HepG2 (cell line): ENCODE measurements around the gene NCMAP. TPM values are rescaled to one million over a fixed set of nuclear protein-coding genes. Genes with fewer than 3 reads are reported as not detected.

Experiments used
- E2F5 ChIP-seq: sonication (generic); formaldehyde crosslinking; conservative IDR thresholded peaks from 2 replicates; pipeline ENCODE4 v1.4.0; 2020; ENCODE audit warnings: missing genetic modification reagents
- ELF3 ChIP-seq: IDR thresholded peaks from 2 replicates; pipeline ENCODE4 v1.6.1; 2016; ENCODE audit warnings: missing genetic modification reagents, missing compliant biosample characterization
- ESRRA ChIP-seq: sonication (generic); formaldehyde crosslinking; IDR thresholded peaks from 2 replicates; pipeline ENCODE4 v1.5.1; 2020; ENCODE audit warnings: mild to moderate bottlenecking, low read depth, missing genetic modification reagents
- HMGXB4 ChIP-seq, 2 experiments: sonication (generic) in 1 of 2; formaldehyde crosslinking in 1 of 2; IDR thresholded peaks; 2 replicates each; pipeline versions ENCODE4 v1.4.0 to v1.6.1; 2018 to 2020; ENCODE audit warnings: missing genetic modification reagents in 2 of 2, borderline replicate concordance in 1 of 2, low read depth in 1 of 2, mild to moderate bottlenecking in 1 of 2, missing biosample characterization in 1 of 2
- IKZF1 ChIP-seq: fragments of 450-650 bp; IDR thresholded peaks from 2 replicates; pipeline ENCODE4 v1.7.1; 2016
- IRF1 ChIP-seq: sonication (generic); formaldehyde crosslinking; IDR thresholded peaks from 2 replicates; pipeline ENCODE4 v1.4.0; 2020; ENCODE audit warnings: low read depth, mild to moderate bottlenecking, missing genetic modification reagents
- IRF9 ChIP-seq: sonication (generic); formaldehyde crosslinking; IDR thresholded peaks from 2 replicates; pipeline ENCODE4 v1.8.0; 2022; ENCODE audit warnings: missing genetic modification reagents, mild to moderate bottlenecking, borderline replicate concordance
- KDM3A ChIP-seq: IDR thresholded peaks from 2 replicates; pipeline ENCODE4 v1.6.1; 2018; ENCODE audit warnings: low read depth, missing compliant biosample characterization
- MAFG ChIP-seq: sonication (generic); formaldehyde crosslinking; IDR thresholded peaks from 2 replicates; pipeline ENCODE4 v1.5.1; 2020; ENCODE audit warnings: mild to moderate bottlenecking, missing genetic modification reagents
- NKX3-1 ChIP-seq: sonication (generic); formaldehyde crosslinking; IDR thresholded peaks from 2 replicates; pipeline ENCODE4 v1.5.0; 2020; ENCODE audit warnings: missing genetic modification reagents
- ONECUT2 ChIP-seq: sonication (generic); formaldehyde crosslinking; IDR thresholded peaks from 2 replicates; pipeline ENCODE4 v1.4.0; 2020; ENCODE audit warnings: missing genetic modification reagents
- SNAI1 ChIP-seq: sonication (generic); formaldehyde crosslinking; IDR thresholded peaks from 2 replicates; pipeline ENCODE4 v1.5.0; 2020; ENCODE audit warnings: mild to moderate bottlenecking, missing genetic modification reagents, borderline replicate concordance
- TCF7 ChIP-seq: sonication (generic); IDR thresholded peaks from 2 replicates; pipeline ENCODE4 v1.6.1; 2016; ENCODE audit warnings: antibody characterized with exemption, low read depth
- XRCC5 ChIP-seq: fragments of 200-400 bp; formaldehyde crosslinking; optimal IDR thresholded peaks from 2 replicates; pipeline ENCODE3; 2017; ENCODE audit warnings: mild to moderate bottlenecking, low read length
- ZBTB1 ChIP-seq: sonication (generic); formaldehyde crosslinking; IDR thresholded peaks from 2 replicates; pipeline ENCODE4 v1.4.0; 2020; ENCODE audit warnings: missing genetic modification reagents, borderline replicate concordance
- ZNF138 ChIP-seq: sonication (generic); formaldehyde crosslinking; IDR thresholded peaks from 2 replicates; pipeline ENCODE4 v1.5.0; 2020; ENCODE audit warnings: mild to moderate bottlenecking, low read depth, missing genetic modification reagents
- ZNF414 ChIP-seq: sonication (generic); formaldehyde crosslinking; IDR thresholded peaks from 2 replicates; pipeline ENCODE4 v1.5.0; 2020; ENCODE audit warnings: missing genetic modification reagents
- ZNF687 ChIP-seq: sonication (generic); formaldehyde crosslinking; IDR thresholded peaks from 2 replicates; pipeline ENCODE4 v1.5.1; 2020; ENCODE audit warnings: mild to moderate bottlenecking, missing genetic modification reagents, moderate library complexity
- ZNF747 ChIP-seq: sonication (generic); formaldehyde crosslinking; IDR thresholded peaks from 2 replicates; pipeline ENCODE4 v1.8.1; 2023; ENCODE audit warnings: missing genetic modification reagents, mild to moderate bottlenecking, borderline replicate concordance
- ZSCAN22 ChIP-seq: sonication (generic); formaldehyde crosslinking; IDR thresholded peaks from 2 replicates; pipeline ENCODE4 v1.4.0; 2020; ENCODE audit warnings: mild to moderate bottlenecking, missing genetic modification reagents
- polyA plus RNA-seq, 8 experiments: library from polyadenylated mRNA; depleted of rRNA in 3 of 8; stranded (reverse) in 7 of 8; unstranded in 1 of 8; fragments of >200 nt; fragmentation: Illumina TruSeq in 4 of 8; extraction: Trizol in 4 of 8; gene quantifications; 2 replicates each; pipeline versions ENCODE4 v1.2.1 to v1.2.3, GENCODE V29; 2011 to 2016; ENCODE audit warnings: low read depth in 4 of 8, missing spikeins in 1 of 8, mixed read lengths in 1 of 8; ENCODE audit not compliant: insufficient read depth in 1 of 8
- total RNA-seq, 5 experiments: library from RNA; depleted of rRNA; stranded (reverse); fragments of >200 nt; fragmentation: Illumina TruSeq; extraction: Trizol; gene quantifications; 2 replicates each; pipeline ENCODE4 v1.2.3, GENCODE V29; 2016; ENCODE audit warnings: low read depth in 1 of 5

The NCMAP gene
- total and polyA plus RNA-seq, 2 of the 13 experiments (the other 11 are each of a cell fraction or from before 2014, with no cell fraction given) = 2.7 to 20.0 TPM

GRCh38 chr1:24555591-24556413 lies at the start of gene NCMAP (continued):
- TF ChIP-seq E2F5 (CRISPR knock-in tag) = no peak
- peak; percentile 72 for TF ChIP-seq ZNF687 (CRISPR knock-in tag)
- no peak for TF ChIP-seq ZBTB1 (CRISPR knock-in tag)
- no peak for TF ChIP-seq ZNF747 (CRISPR knock-in tag)
- TF ChIP-seq ELF3 (CRISPR knock-in tag) = no peak
- no peak for TF ChIP-seq ONECUT2 (CRISPR knock-in tag)
- no peak for TF ChIP-seq IKZF1
- peak; percentile 20 for TF ChIP-seq XRCC5
- TF ChIP-seq ESRRA (CRISPR knock-in tag) = no peak
- peak; percentile 36 to 45; a peak in 1 of 4 replicates for TF ChIP-seq HMGXB4 (CRISPR knock-in tag; IDR thresholded peaks at IDR 0.05; ENCODE audit: borderline replicate concordance in 1 of 2, low read depth in 1 of 2)
- TF ChIP-seq ZNF414 (CRISPR knock-in tag) = no peak
- TF ChIP-seq NKX3-1 (CRISPR knock-in tag) = no peak
- TF ChIP-seq SNAI1 = no peak
- TF ChIP-seq KDM3A (CRISPR knock-in tag) = peak; percentile 57; the same call in 1 of the 2 replicates
- peak; percentile 17; the same call in 1 of the 2 replicates for TF ChIP-seq TCF7
- TF ChIP-seq ZSCAN22 = no peak
- TF ChIP-seq IRF9 (CRISPR knock-in tag) = no peak
- TF ChIP-seq IRF1 (CRISPR knock-in tag) = no peak
- TF ChIP-seq ZNF138 (CRISPR knock-in tag) = no peak
- TF ChIP-seq MAFG (CRISPR knock-in tag) = no peak
